HG02588 (cell line): ENCODE results near the gene MYBPC2.
"Not testable (repeated sequence)": the region's sequence is repeated elsewhere in the genome, so short reads cannot be mapped to it uniquely, and the experiment has no call there.

Experiments used
- ATAC-seq: cut with Tn5 transposase; IDR thresholded peaks from one replicate; pipeline ENCODE4 v1.9.1; 2021; ENCODE audit warnings: mild to moderate bottlenecking, moderate library complexity; ENCODE audit not compliant: unreplicated experiment

The MYBPC2 gene

DNA sequence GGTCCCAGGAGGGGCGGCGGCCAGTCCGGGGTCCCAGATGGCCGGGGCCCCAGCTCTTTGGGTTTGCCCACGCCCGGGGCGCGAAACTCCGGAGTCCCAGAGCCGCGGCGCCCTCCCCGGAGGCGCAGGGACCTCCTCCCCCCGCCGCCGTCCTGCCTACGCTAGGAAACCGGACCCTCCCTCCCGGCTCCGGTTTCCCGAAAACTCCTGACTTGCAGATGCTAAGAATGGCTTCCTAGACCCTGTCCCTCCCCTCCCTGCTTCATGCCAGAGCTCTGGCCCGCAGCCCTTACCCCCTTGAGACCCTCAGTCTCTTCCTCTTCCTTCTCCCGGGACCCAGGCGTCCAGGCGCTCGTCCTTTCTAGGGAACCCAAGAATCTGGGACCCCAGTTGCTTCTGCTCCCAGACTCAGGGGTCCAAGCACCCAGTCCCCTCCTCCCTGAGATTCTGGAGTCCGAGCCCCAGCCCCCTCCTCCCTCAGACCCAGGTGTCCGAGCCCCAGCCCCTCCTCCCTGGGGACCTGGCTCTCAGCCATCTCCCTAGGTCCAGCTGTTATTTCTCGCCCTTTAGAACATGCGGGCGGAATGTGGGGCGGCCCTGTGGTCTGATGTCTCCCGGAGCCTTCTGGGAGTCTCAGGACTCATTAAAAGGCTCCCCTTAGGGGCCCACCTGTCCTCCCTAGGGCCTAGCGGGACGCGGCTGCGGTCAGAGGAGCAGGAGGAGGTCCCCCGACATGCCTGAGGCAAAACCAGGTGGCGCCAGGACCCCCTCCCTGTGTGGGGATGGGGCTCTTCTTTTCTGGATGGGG, at the start of gene MYBPC2:
TSS of gene MYBPC2 (plus strand) at position 672 of the 808 bp plus-strand sequence. CDS start at position 734, 62 bp downstream.
- ATAC-seq: peak; percentile 20

GRCh38 chr19:50383001-50383851, 49.5 kb upstream of the MYBPC2 start:
- ATAC-seq: no peak

DNA sequence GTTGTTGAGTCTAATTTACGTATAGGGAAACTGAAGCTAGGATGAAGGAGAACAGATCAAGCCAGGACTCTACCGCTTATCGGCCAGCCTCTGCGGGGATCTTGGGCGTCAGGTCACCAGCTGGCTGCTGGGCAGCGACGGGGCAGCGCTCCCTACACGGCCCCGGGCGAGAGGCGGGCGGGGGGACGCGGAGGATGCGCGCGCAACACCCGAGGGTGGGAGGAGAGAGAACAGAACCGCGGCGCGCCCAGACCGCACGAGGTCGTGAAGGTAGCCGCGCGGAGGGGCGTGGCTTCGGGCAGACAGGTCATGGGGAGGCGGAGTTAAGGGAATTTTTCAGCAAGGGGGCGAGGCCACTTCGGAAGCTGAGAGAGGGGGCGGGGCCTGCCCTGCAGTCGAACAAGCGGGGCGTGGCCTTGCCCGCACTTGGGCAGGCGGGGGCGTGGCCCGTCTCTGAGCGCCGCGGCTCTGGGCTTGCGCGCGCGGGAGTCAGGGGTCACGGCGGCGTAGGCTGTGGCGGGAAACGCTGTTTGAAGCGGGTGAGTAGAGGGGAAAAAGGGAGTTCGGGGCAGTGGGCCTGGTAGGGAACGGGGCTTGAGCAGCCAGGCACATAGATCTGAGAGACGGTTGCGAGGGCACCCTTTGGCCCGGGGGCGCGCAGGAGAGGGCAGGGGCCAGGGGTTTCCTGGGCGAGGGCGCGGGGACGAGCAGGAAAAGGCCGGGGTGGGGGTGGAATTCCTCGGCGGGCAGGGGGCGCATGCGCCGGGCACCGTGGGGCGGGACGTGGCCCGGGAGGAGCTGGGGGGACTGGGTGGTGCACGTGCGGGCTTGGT, 48.6 kb upstream of the MYBPC2 start, which contains the start of gene POLD1:
TSS of gene POLD1 (plus strand) at position 496 of the 833 bp plus-strand sequence. CDS start 14,505 bp downstream, outside the sequence.
- ATAC-seq: peak; percentile 82

DNA sequence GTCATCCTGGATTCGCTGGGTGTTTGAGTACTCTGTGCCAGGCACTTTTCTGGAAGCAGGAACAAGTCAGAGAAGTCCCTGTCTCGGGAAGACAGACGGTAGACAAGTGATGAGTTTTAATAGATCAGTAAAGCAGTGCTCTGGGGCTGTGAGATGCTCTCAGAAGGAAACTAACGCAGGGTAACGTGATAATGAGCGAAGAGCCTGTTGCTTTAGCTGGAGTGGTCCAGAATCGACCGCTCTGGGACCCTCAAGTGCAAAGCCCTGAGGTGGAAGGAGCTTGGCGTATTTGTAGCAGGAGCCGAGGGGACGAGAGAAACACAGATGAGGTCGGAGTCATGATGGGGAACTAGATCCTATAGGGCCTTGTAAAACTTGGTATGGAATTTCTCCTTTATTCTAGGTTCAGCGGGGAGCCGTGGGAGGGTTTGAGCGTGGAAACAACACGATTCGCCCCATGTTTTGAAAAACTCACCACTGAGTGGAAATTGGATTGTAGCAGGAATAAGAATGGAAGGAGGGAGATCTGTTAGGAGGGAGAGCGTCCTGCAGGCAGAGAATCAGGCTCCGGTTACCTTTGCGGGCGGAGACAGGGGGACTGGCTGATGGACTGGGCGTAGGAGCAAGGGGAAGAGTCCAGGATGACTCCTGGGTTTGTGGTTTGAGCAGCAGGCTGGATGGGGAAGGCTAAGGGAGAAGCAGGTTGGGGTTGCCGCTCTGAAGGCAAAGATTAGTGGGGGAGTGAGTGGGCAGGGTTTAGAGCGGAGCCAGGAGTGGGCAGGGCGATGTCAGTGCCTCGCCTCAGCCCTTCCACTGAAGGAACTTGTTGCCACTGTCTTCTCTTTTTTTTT, 47.8 kb upstream of the MYBPC2 start:
- ATAC-seq: no peak

DNA sequence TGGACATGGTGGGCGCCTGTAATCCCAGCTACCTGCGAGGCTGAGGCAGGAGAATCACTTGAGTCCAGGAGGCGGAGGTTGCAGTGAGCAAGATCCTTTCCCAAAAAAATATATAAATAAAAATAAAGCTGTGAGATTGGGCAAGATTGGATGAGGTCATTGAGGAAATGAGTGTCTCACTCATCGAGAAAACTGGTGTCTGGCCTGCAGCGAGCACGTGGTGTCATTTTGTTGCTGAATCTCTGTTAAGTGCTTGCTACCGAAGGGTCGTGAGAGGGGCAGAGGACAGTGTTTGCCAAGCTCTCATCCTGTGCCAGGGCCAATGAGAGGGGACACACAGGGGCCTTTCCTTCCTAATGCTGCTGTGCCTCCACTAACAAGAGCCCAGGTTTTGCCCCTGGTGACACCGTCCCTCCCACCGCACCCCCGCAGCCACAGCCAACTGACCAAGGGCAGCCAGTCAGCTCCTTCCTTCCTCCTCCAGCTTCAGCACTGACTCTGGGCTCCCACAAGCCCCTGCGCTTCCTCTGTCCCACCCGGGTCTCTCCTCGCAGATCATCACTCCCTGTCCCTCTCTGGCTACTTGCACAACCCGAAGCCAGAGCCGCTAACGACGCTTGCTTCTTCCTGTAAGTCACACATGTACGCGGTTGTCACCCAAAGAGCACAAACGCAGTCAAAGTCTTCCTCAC, 45.4 kb upstream of the MYBPC2 start:
- no peak for ATAC-seq

GRCh38 chr19:50387868-50388245, 44.8 kb upstream of the MYBPC2 start:
- ATAC-seq: no peak

GRCh38 chr19:50390295-50390694, 42.4 kb upstream of the MYBPC2 start:
- ATAC-seq: not testable (repeated sequence)

GRCh38 chr19:50390952-50391351, 41.7 kb upstream of the MYBPC2 start:
- not testable (repeated sequence) for ATAC-seq

DNA sequence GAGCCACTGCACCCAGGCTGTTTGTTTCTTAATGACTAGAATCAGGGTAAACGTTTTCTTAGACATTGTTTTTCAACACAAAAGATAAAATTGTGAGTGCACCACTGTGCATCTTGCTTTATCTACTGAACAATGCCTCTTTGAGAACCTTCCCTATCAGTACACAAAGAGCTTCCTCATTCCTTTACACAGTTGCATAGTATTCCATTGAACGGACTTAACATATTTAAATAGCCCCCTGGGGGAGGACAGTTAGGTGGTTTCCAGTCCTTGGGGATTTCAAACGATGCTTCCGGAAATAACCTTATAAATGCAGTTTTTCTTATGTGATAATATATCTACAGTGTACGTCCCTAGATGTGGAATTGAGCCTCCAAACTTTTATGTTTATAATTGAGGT, 39.9 kb upstream of the MYBPC2 start:
- ATAC-seq: no peak

- ATAC-seq: no peak
These were observed 39.1 kb upstream of the MYBPC2 start for GRCh38 chr19:50393589-50393988.

- no peak for ATAC-seq
These were observed 38.7 kb upstream of the MYBPC2 start for GRCh38 chr19:50394017-50394416.

GRCh38 chr19:50398675-50399367, 33.9 kb upstream of the MYBPC2 start:
- no peak for ATAC-seq

DNA sequence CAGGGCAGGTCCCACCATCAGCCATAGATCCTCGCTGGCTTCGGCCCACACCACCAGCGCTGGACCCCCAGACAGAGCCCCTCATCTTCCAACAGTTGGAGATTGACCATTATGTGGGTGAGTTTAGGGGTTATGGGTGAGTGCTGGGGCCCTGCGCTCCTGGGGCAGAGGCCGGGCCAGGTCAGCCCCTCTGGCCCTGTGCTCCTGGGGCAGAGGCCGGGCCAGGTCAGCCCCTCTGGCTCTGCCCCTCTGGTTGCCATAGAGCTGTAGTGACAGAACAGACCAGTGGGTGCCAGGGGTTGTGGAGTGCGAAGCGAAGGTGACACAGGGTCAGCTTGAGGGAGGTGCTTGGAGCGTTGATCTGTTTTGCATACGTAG, 33.3 kb upstream of the MYBPC2 start:
- ATAC-seq: no peak

- no peak for ATAC-seq
These were observed 30.9 kb upstream of the MYBPC2 start for GRCh38 chr19:50401605-50402450.

DNA sequence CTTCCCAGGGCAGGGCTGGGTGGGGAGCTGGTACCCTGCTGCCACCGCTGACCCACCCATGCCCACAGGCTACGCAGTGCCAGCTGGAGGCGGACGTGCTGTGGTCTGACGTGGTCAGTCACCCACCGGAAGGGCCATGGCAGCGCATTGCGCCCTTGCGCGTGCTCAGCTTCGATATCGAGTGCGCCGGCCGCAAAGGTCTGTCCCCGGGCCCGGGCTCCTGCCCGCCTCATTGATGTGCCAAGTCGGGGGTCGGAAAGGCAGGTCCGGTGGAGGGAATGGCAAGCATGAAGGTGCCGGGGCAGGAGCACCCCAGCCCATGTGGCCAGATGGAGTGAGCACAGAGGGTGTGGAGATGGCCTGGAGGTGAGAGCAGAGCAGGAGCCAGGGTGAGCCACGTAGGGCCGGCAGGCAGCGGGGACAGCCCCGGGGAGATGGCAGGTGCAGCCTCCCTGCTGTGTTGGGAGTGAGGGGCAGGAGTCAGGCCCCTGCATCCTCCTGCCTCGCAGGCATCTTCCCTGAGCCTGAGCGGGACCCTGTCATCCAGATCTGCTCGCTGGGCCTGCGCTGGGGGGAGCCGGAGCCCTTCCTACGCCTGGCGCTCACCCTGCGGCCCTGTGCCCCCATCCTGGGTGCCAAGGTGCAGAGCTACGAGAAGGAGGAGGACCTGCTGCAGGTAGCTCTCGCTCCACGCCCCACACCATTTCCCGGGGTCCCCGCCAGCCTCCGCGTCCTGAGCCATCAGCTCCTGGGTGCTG, 30.0 kb upstream of the MYBPC2 start:
- ATAC-seq: no peak

GRCh38 chr19:50406156-50406820, 26.4 kb upstream of the MYBPC2 start:
- ATAC-seq: no peak

DNA sequence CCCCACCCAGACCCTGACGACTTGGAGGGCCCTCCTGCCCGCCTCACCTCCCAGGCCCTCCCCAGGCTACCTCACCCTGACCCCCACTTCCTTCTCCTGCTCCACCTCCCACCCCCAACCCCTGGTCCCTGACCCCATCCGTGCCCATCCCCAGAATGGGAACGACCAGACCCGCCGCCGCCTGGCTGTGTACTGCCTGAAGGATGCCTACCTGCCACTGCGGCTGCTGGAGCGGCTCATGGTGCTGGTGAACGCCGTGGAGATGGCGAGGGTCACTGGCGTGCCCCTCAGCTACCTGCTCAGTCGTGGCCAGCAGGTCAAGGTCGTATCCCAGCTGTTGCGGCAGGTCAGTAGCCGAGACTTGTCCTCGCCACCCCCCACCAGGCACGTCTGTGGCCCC, 25.9 kb upstream of the MYBPC2 start:
- ATAC-seq: no peak
